SU-DHL-6 (cell line): Measurements from ENCODE around the gene CFDP1.

Experiments used
- CTCF ChIP-seq: fragments of 200-600 bp; sonication (generic); IDR thresholded peaks from one replicate; pipeline ENCODE4 v1.5.1; 2017; ENCODE audit warnings: antibody characterized with exemption, mild to moderate bottlenecking, low read length, moderate library complexity; ENCODE audit not compliant: insufficient read depth, poor library complexity, severe bottlenecking
- EZH2phosphoT487 ChIP-seq: fragments of 200-600 bp; sonication (generic), shearing (Covaris generic); conservative IDR thresholded peaks from 2 replicates; pipeline ENCODE4 v1.6.1; 2018; ENCODE audit warnings: mild to moderate bottlenecking, antibody characterized with exemption, low read length, moderate library complexity, mixed read lengths

DNA sequence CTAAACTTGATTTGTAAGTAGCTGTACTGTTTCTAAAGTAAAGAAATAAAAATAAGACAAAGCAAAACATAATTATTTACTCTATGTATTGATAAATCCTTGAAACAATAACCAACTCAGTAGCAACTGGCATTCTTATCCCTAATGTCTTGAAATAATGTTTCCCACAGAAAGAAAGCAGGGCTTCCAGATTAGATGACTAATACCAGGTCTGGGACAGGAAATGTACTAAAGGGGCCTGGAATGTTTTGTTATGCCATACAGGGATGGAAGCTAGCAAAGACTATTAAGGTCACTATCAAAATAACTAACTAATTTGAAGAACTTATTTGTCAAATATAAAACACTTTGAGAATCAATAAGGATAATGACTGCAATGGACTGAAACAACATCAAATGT is 82.1 kb downstream of the CFDP1 start:
- no peak for TF ChIP-seq CTCF
- no peak for TF ChIP-seq EZH2phosphoT487
